Ovary (tissue), 10 donors: ENCODE measurements around the gene BICD2. TPM values are rescaled to one million over a fixed set of nuclear protein-coding genes. Genes with fewer than 3 reads are reported as not detected.
A peak's percentile ranks its signal among the peaks of the same experiment; 100 is the strongest.
"Not testable (repeated sequence)": the region's sequence is repeated elsewhere in the genome, so short reads cannot be mapped to it uniquely, and the experiment has no call there.

Experiments used
- DNase-seq, 5 donors: peaks; one replicate each; pipeline ENCODE4 v3.0.0-alpha.2; 2019 to 2020
- H3K27ac ChIP-seq, 2 donors: fragments of 200-600 bp; one replicate each; pipeline versions ENCODE4 v1.5.1 to v1.8.0; 2019 to 2022
- H3K27me3 ChIP-seq: fragments of 200-600 bp; one replicate; pipeline ENCODE4 v1.8.0; 2022
- H3K36me3 ChIP-seq: fragments of 200-600 bp; sonication (generic); one replicate; pipeline ENCODE4 v1.5.1; 2019
- H3K4me1 ChIP-seq: one replicate; pipeline ENCODE4 v1.8.1; 2013; ENCODE audit warnings: mild to moderate bottlenecking, moderate library complexity; ENCODE audit not compliant: insufficient read depth
- H3K4me3 ChIP-seq: fragments of 200-600 bp; sonication (generic); one replicate; pipeline ENCODE4 v1.5.1; 2017
- H3K9me3 ChIP-seq, 2 donors: fragments of 200-600 bp in 1 of 2; sonication (generic) in 1 of 2; one replicate each; pipeline versions ENCODE4 v1.5.1 to v1.8.1; 2013 to 2019; ENCODE audit warnings: mild to moderate bottlenecking in 1 of 2, moderate library complexity in 1 of 2
- EP300 ChIP-seq: sonication (generic); formaldehyde crosslinking; IDR thresholded peaks from one replicate; pipeline ENCODE4 v1.6.1; 2017; ENCODE audit warnings: antibody characterized with exemption
- POLR2A ChIP-seq: fragments of 450-650 bp; IDR thresholded peaks from one replicate; pipeline ENCODE4 v1.6.1; 2017; ENCODE audit warnings: antibody characterized with exemption, mild to moderate bottlenecking, moderate library complexity
- WGBS, 3 donors: extraction: QIAGEN DNeasy Blood & Tissue Kit in 1 of 3; methylation state at CpG; one replicate each; pipeline versions ENCODE4 v1.1.5 to v1.1.7; 2013 to 2017; 5-methylcytosine and 5-hydroxymethylcytosine counted together
- intact Hi-C, 4 donors: fragments of 100-400 bp; cut with DNase I; formaldehyde crosslinking; loops; one replicate each; pipeline versions ENCODE4 v1.11.0 to v1.15.1; 2022 to 2023
- long read RNA-seq, 3 donors: library from polyadenylated mRNA in 2 of 3; unstranded in 2 of 3; transcript quantifications; one replicate each; pipeline ENCODE4 v2.0.0 and lab custom pipeline, GENCODE V29; 2021 to 2026
- polyA plus RNA-seq, 2 donors: library from polyadenylated mRNA; stranded (reverse); fragments of 200-250 nt in 1 of 2; fragments of 350-450 nt in 1 of 2; fragmentation: Illumina TruSeq in 1 of 2; extraction: RNeasy Lipid Tissue Mini Kit (QIAGEN cat#74804) in 1 of 2; gene quantifications; one replicate each; pipeline ENCODE4 v1.2.3, GENCODE V29; 2013 to 2014
- total RNA-seq, 7 donors: library from RNA; depleted of rRNA in 2 of 7; stranded (reverse); fragments of >200 nt in 2 of 7; fragmentation: NEBNext Ultra II Directional in 3 of 7; extraction: Animal tissue kit (Norgen Biotek cat#: 25700) in 3 of 7; gene quantifications; one replicate each; pipeline versions ENCODE4 v1.1.0 to v1.2.4, GENCODE V29; 2016 to 2023
- TF ChIP-seq, protein P1 (sequence below), 3 donors: fragments of 450-650 bp in 2 of 3; fragments of 200-600 bp in 1 of 3; IDR thresholded peaks; one replicate each; pipeline versions ENCODE4 v1.5.1 to v1.8.0; 2016 to 2022; ENCODE audit warnings: antibody characterized with exemption in 3 of 3, mild to moderate bottlenecking in 1 of 3
- donor health status: DM: no; HTN: no; CAD: no; lungs with moderate emphysema.
- donor health status: DM: no; HTN: no; CAD: no.
- donor health status: Bipolar disorder and iron deficiency.
- donor health status: DM: yes; HTN: yes; CAD: no.
- donor health status: DM: no; HTN: no; CAD: no.
- donor health status: DM: yes; HTN: yes; CAD: no.

BICD2 gene
- total RNA-seq (10 to 100 TPM; 16.8 to 28.7 (median 20.9) TPM), polyA plus RNA-seq (10 to 100 TPM; 13.9 to 18.6 TPM)
- long read RNA-seq, donor 1, full-length matches to known transcripts, result 3 of 52 reads
- long read RNA-seq, donor 1, partial matches to known transcripts, result 15 of 52 reads
- long read RNA-seq, donor 1, other reads (novel, unspliced or antisense), result 34 of 52 reads
- long read RNA-seq, donor 2, full-length matches to known transcripts, result 6 of 6 reads
- long read RNA-seq, donor 2, partial matches to known transcripts, result 0 of 6 reads
- long read RNA-seq, donor 2, other reads (novel, unspliced or antisense), result 0 of 6 reads
- long read RNA-seq, donor 3, full-length matches to known transcripts, result 46 of 72 reads
- long read RNA-seq, donor 3, partial matches to known transcripts, result 26 of 72 reads
- long read RNA-seq, donor 3, other reads (novel, unspliced or antisense), result 0 of 72 reads

DNA sequence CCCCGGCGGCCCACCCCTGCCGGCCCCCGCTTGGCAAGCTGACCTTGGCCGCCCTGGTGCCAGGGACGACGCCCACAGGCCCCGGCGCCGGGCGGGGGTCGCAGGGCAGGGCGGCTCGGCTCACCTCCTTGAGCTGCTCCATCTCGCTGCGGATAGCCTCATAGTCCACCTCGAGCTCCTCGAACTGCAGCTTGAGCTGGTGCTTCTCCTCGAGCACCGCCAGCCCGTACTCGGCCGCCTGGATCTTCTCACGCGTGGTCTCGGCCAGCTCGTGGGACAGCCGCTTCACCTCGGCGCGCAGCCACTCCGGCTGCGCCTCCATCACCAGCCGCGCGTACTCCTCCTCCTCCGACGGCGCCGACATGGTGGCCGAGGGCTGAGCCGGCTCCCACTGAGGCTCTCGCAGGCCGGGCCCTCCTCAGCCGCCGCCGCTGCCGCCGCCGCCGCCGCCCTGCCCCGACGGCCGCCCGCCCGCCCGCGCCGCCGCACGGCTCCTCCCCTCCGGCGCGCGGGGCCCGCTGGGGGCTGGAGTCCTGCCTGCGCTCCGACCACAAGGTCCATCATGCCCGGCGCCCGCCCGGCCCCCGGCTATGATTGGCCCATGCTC, at the start of gene BICD2:
TSS of gene BICD2 (minus strand) at position 453 of the 607 bp plus-strand sequence. CDS start at position 364, 89 bp downstream.
- H3K9me3 ChIP-seq, result no peaks in the 10 kb centered on the region
- peak within 1 kb of the TSS; percentile 95 to 100 for H3K27ac ChIP-seq
- H3K36me3 ChIP-seq, result no peaks in the 10 kb centered on the region
- peak within 1 kb of the TSS; percentile 93 for H3K4me3 ChIP-seq
- 1 to 2% (median 1%) methylated on average over 38 to 74 of the region's 74 CpGs for WGBS, 3 donors
- TF ChIP-seq POLR2A, result peak; percentile 3
- TF ChIP-seq EP300, result no peak
- TF ChIP-seq, protein P1, sequence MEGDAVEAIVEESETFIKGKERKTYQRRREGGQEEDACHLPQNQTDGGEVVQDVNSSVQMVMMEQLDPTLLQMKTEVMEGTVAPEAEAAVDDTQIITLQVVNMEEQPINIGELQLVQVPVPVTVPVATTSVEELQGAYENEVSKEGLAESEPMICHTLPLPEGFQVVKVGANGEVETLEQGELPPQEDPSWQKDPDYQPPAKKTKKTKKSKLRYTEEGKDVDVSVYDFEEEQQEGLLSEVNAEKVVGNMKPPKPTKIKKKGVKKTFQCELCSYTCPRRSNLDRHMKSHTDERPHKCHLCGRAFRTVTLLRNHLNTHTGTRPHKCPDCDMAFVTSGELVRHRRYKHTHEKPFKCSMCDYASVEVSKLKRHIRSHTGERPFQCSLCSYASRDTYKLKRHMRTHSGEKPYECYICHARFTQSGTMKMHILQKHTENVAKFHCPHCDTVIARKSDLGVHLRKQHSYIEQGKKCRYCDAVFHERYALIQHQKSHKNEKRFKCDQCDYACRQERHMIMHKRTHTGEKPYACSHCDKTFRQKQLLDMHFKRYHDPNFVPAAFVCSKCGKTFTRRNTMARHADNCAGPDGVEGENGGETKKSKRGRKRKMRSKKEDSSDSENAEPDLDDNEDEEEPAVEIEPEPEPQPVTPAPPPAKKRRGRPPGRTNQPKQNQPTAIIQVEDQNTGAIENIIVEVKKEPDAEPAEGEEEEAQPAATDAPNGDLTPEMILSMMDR (IDR thresholded peaks at IDR 0.05), result no peak
- intact Hi-C loops, result loop anchor here in 1 of 4 donors (10.0 kb wide), 1 partner anchor 90 kb away; the partner anchor contains the start of gene IPPK
- H3K4me1 ChIP-seq, result peaks cover 31% of the 10 kb centered on the region
- DNase-seq, result no peak
- H3K27me3 ChIP-seq, result no peaks in the 10 kb centered on the region

DNA sequence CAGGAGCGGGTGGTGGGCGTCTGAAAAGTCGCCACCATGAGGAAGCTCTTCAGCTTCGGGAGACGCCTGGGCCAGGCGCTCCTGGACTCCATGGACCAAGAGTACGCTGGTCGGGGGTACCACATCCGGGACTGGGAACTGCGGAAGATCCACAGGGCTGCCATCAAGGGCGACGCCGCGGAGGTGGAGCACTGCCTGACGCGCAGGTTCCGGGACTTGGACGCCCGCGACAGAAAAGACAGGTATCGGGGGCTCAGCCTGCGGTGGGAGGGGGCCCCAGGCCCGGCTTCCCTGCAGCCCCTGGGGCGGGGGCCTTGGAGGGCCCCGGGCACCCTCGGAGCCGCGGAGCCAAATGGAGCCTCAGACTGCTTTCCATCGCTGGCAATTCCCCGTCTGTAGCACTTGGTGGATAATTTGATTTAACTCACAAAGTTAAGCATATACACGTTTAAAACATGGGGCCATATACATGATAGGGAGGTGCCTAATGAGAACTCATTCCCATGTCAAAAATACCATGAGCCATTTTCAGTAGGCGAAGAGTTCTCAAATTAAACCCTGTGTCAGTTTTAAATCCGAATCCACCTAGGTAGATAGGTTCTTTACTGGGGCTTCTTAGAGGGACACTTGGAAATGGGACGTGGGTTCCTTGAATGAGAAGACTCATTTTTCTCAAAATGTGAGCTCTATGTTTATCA, 45.1 kb upstream of the BICD2 start:
- H3K27ac ChIP-seq, H3K27me3 ChIP-seq, intact Hi-C loops, H3K4me1 ChIP-seq, H3K36me3 ChIP-seq, DNase-seq, H3K4me3 ChIP-seq, H3K9me3 ChIP-seq: not testable (repeated sequence)
- WGBS, 3 donors, result 9 to 12% (median 9%) methylated on average over 28 to 34 of the region's 34 CpGs

DNA sequence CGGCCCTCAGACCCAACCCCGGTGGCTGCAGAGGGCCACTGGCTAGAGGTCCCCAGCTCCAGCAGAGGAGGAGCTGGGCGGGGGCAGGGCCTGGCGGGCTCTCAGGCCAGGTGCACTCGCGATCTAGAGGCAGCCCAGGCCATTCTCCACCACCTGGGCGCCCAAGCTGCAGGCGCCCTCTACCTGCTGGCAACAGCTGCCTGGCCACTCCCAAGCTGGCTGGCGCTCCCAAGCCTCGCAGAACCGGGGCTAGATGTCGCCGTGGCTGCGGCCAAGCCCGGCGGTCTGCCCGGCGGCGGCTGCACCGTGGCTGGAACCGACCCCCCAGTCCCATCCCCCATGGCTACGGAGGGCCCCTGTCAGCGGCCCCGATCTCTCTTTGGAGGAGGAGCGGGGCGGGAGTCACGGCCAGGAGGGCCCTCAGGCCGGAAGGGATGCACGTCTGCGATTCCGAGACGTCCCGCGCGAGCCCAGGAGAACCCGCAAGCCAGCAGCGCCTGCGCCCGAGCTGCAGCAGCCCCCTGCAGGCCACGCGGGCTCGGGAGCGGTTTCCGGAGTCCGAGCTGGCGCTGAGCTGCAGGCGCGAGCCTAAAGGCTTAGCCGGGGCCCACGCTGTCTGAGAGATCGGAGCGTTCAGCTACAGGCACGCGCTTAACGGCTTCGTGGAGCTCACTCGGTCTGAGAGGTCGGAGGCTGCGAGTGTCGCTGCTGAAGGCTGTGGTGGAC, 44.3 kb upstream of the BICD2 start:
- Histone ChIP-seq H3K9me3 (no peaks in the 10 kb centered on the region), H3K4me1 (peaks cover 9% of the 10 kb centered on the region), H3K36me3 (no peaks in the 10 kb centered on the region), H3K27me3 (peaks cover 4% of the 10 kb centered on the region), H3K4me3 (no peak overlapping the region), H3K27ac (no peak overlapping the region)
- intact Hi-C loops, result no loop called here
- 1 to 3% (median 1%) methylated on average over 15 to 60 of the region's 60 CpGs for WGBS, 3 donors
- peak; percentile 60 to 83 (median 67) for DNase-seq
- no peak for TF ChIP-seq EP300
- TF ChIP-seq POLR2A, result no peak
- TF ChIP-seq, protein P1 (IDR thresholded peaks at IDR 0.05), result peak in 1 of 3 donors; percentile 21

DNA sequence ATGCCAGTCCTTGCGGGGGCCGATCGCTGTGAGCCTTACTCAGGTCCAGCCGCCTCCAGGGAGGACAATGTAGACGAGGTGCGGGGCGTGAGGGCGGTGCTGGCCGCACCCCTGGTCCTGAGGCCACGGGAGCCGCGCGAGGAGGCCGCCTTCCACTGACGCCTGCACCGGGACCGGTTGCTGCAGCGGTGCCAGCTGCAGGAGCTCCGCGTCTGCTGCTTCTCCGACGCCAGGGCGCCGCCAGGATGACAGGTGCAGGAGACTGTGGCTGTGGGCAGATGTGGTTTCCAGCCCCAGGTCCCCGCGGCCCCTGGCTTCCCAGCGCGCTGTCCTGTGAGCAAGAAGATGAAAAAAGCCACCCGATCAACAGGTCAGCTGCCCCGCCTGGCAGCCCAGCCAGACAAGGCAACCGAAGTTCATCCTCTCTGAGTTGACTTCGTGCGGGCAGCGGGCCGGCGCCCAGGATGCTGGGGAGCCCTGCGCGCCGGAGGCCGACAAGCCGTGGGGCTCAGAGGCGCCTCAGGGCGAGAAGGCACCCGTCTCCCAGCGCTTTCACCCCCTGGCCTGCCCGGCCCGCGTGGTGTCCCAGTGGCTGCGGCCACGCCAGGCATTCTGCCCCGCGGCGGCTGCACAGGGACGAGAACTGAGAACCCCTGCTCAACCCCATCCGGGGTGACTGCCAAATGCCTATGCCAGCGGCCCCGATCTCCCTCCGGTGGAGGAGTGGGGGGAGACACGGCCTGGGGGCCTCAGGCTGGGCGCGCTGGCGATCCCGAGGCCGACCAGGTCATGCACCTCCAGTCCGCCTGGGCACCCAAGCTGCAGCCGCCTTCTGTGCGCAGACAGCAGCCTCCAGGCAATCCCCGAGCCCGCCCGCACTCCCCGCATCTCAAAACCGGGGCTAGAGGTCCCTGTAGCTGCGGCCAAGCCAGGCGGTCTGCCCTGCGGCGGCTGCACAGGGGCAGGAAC, 43.4 kb upstream of the BICD2 start:
- intact Hi-C loops, result no loop called here
- WGBS, 3 donors, result 3% methylated on average over 56 to 76 of the region's 76 CpGs
- peak in 1 of 5 donors; percentile 26 for DNase-seq
- Histone ChIP-seq H3K27me3 (peaks cover 4% of the 10 kb centered on the region), H3K36me3 (no peaks in the 10 kb centered on the region), H3K4me1 (peaks cover 9% of the 10 kb centered on the region), H3K27ac (no peak overlapping the region), H3K4me3 (no peak overlapping the region), H3K9me3 (no peaks in the 10 kb centered on the region)
- TF ChIP-seq POLR2A (no peak), EP300 (no peak)
- TF ChIP-seq, protein P1 (IDR thresholded peaks at IDR 0.05), result no peak
